Hematopoietic multipotent progenitor cell treated with erythropoietin and hydrocortisone succinate and interleukin-3 and kit ligand, for 15 days (in vitro differentiated cells): ENCODE results near the gene PRG3.

ENCODE experiments used
- DNase-seq: peaks from one replicate; pipeline ENCODE4 v3.0.0-alpha.2; 2015; ENCODE audit warnings: low spot score

PRG3 gene

DNA sequence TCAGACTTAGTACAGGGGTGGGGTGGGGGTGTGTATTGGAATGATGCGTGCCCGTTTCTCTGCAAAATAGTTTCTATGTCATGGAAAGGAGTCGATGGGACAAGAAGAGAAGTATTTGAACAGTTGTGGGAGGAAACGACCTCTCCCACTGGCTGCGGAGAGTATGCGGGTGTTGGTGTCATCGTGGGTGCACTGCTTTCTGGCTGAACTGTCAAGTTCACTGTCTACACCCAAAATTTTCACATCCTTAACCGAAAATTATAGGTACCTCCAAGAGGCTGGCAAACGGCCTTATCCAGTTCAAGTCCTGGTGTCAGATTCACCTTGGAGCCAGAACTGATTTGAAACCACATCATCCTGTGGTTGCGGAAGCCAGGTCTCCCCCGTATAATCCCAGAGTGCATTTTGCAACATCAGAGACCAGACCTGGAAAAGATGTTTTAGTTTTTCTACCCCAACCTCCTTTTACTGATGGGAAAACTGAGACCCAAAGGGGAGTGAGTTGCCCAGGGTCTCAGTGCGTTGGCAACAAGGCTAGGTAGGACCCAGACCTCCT, 44.8 kb downstream of the PRG3 start:
- DNase-seq = no peak

DNA sequence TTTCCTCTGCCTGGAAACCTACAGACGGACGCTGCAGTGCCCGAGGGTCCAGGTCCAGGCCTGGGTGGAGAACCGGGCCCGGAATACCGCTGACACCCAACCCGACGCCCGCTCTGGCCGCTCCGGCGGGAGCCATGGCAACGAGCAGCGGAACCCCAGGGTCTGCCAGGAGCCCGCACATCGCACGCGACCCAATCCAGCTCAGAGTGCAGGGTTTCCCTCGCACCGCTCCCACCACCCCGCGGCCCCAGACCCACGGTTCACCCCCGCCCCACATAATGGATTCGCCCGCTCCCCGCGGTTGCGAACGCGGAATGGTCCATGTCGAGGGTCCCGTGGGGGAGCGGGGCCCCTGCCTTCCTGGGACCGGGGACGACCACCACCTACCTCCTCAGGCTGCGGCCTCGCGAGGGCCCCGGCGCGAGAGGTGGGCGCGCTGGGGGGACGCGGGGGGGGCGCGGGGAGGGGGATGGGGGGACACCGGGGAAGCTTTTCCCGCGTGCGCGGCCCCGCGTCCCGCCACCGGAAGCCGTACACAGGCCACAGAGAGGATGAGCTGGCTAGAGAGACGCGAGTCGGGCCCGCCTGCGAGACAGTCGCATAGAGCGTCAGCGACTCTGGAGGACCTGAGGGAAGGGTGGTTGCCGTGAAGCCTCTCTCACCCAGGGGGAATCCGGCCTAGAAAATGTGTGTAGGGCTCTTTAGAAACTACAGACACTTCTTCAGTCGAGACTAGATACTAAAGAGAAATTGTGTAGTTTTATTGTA, 45.4 kb downstream of the PRG3 start, which contains the start of gene SSRP1:
TSS of gene SSRP1 (minus strand) at position 550 of the 768 bp plus-strand sequence. CDS start 771 bp downstream, outside the sequence.
- peak; percentile 81 for DNase-seq

DNA sequence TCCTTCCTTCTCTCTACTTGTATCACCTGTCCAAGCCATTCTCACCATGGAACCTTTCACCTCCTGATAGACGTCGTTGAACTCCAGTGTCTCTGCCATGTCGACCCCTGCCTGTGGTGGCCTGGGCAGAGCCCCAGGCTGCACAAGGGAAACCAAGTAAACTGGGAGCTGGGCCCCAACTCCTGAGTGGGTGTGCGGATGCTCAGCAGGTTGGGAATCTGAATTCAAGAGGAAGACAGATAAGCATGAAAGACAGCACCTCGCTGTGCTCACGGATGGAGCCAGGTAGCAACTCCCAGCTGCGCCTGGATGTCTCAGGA, 46.0 kb downstream of the PRG3 start:
- no peak for DNase-seq

DNA sequence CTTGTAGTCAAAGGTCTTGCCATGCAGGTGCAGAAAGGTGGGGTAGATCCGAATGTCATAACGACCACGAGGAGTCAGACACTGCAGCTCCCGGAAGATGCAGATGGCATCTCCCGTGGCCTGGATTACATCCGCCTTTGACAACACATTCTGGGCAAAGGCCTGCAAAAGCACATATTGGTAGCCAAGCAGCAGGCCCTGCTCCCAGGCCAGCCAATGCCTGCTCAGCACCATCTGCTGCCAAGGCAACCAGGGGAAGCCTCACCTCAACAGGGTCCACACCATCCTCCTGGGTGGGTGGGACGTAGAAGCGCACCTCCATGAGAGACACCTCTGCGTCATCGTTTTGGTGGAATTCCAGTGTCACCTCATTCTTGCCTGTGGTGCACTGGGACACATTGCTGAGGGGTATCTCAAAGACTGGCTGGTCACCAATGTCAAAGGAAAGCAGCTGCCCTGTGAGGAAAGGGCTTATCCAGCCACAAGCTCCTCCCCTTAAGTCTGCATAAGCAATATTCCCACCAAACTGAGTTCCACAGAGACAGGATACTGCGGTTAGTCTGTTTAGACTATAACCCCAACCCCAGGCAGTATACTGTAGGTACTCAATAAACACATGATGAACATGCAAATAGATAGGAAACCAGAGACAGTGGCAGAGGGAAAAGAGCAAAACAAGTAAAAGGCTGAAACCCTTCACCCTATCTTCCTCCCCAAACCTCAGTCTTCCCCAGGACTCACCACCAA, 48.1 kb downstream of the PRG3 start:
- DNase-seq = no peak

DNA sequence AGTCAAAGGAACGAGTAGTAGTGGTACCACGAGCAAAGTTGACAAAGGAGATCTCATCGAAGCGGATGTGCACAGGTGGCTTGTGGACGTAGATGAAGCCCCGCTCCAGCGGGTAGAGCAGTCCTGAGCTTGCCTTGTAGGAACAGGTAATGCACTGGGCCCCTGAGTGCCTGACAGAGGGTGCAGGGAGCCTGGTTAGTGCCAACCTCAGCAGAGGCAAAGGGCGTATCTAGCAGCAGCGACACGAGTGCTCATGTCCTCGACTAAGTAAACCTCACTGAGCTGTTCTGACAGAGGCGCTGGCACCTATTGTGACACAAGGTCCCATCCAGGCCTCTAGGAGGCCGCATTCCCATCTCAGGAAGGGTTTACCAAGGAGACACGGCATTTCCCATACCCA, 49.2 kb downstream of the PRG3 start:
- DNase-seq = no peak

DNA sequence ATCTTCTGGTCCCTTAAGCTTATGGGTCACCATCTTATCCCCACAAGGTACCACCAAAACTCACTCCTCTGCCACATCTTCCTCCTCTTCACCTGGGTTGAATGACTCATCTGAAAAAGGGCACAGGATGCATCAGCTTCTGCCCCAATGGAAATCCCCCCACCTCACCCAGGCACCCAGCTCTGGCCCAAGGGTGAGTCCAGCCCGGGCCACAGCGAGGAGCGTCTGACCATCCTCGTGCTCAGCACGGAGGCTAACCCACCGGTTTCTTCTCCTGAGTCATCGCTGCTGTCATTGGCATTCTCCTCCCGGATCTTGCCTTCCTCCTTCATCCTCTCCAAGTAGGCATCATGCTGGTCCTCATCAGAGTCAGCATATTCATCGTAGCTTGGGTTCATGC, 50.9 kb downstream of the PRG3 start:
- no peak for DNase-seq

DNA sequence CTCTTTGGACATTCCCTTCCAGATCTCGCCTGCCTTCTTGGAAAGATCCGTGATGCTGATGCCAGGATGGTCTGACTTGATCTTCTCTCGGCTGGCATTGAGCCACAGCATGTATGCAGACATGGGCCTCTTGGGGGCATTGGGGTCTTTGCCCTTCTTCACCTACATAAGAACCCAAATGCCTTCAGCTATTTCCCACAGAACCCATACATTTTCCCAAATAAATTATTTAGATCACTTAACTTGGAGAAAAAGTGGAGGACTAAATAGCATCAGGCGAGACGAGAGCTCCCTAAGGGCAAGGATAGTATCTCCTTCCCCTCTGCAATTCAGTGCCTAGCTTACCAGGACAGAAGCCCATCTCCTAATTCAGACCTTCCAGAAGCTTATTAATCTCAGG, 53.2 kb downstream of the PRG3 start:
- DNase-seq = no peak
